Measurements from ENCODE around the gene FUZ. TPM values are rescaled to one million over a fixed set of nuclear protein-coding genes. Genes with fewer than 3 reads are reported as not detected.

Gene FUZ
- total RNA-seq, 1 experiment from 2014 or later: 3.1 TPM

- peak; percentile 38 for DNase-seq (ENCODE audit: low spot score)
Measured at GRCh38 chr19:49851456-49852259, 38.6 kb upstream of the FUZ start.

- DNase-seq (ENCODE audit: low spot score): peak; percentile 99
Measured at GRCh38 chr19:49850487-49851342, 37.6 kb upstream of the FUZ start, which contains the start of gene PTOV1. Gene PTOV1 (plus strand): TSS chr19:49851159.

GRCh38 chr19:49850221-49850486, 37.1 kb upstream of the FUZ start:
- DNase-seq (ENCODE audit: low spot score): no peak

GRCh38 chr19:49849433-49850220, 36.5 kb upstream of the FUZ start:
- peak; percentile 28 for DNase-seq (ENCODE audit: low spot score)

GRCh38 chr19:49848938-49849337, 35.8 kb upstream of the FUZ start:
- no peak for DNase-seq (ENCODE audit: low spot score)

- peak; percentile 85 for DNase-seq (ENCODE audit: low spot score)
Measured at GRCh38 chr19:49847731-49848696, 34.9 kb upstream of the FUZ start.

GRCh38 chr19:49846408-49846807, 33.3 kb upstream of the FUZ start:
- no peak for DNase-seq (ENCODE audit: low spot score)

- no peak for DNase-seq (ENCODE audit: low spot score)
Measured at GRCh38 chr19:49845414-49845813, 32.3 kb upstream of the FUZ start.

GRCh38 chr19:49844138-49845095, 31.3 kb upstream of the FUZ start:
- DNase-seq (ENCODE audit: low spot score): no peak

GRCh38 chr19:49843265-49843664, 30.2 kb upstream of the FUZ start:
- no peak for DNase-seq (ENCODE audit: low spot score)

GRCh38 chr19:49840736-49841249, 27.7 kb upstream of the FUZ start:
- DNase-seq (ENCODE audit: low spot score): no peak

GRCh38 chr19:49840321-49840720, 27.2 kb upstream of the FUZ start:
- DNase-seq (ENCODE audit: low spot score): no peak

GRCh38 chr19:49839713-49840112, 26.6 kb upstream of the FUZ start:
- DNase-seq (ENCODE audit: low spot score): no peak

- no peak for DNase-seq (ENCODE audit: low spot score)
Measured at GRCh38 chr19:49838885-49839588, 25.9 kb upstream of the FUZ start.

- DNase-seq (ENCODE audit: low spot score): no peak
Measured at GRCh38 chr19:49837425-49837824, 24.3 kb upstream of the FUZ start.

GRCh38 chr19:49837009-49837310, 23.9 kb upstream of the FUZ start:
- no peak for DNase-seq (ENCODE audit: low spot score)

GRCh38 chr19:49836176-49837008, 23.3 kb upstream of the FUZ start:
- no peak for DNase-seq (ENCODE audit: low spot score)

- DNase-seq (ENCODE audit: low spot score): no peak
Measured at GRCh38 chr19:49835562-49835961, 22.5 kb upstream of the FUZ start.

Measured in HT-29 (cell line).